GM19467 (cell line): ENCODE data around the gene TLE2.
"Not testable (repeated sequence)": the region's sequence is repeated elsewhere in the genome, so short reads cannot be mapped to it uniquely, and the experiment has no call there.

Source experiments
- ATAC-seq: cut with Tn5 transposase; IDR thresholded peaks from one replicate; pipeline ENCODE4 v1.9.1; 2021; ENCODE audit warnings: mild to moderate bottlenecking, moderate library complexity; ENCODE audit not compliant: unreplicated experiment

Gene TLE2

DNA sequence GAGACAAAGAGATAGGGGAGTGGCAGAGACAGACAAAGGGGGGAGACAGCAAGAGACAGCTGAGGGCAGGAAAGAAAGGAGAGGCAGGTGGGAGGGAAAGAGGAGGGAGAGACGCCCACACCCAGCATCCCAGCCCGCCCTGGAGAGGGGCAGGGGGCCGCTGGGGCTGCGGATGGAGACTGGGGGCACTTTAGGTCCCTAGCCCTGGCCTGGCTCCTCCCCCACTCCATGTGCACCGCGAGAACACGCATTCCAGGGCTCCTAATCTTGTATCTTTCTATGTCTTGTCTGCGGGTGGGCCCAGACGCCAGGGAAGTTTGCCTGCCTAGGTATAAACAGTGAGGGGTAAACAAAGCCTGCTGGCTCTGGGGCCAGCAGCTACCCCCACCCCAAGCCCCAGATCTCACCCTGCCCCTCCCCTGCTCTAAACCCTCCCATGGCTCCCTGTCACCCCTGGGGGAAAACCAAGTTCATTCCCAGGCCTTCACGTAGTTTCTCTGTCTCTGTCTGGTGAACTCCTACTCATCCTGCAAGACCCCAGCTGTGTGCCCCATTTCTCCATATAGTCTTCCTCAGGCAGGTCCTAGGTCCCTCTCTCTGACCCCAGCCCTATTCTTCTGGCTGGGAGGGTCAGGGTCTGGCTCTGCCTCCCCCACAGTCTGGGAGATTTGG is 27.5 kb upstream of the TLE2 start:
- ATAC-seq: no peak

DNA sequence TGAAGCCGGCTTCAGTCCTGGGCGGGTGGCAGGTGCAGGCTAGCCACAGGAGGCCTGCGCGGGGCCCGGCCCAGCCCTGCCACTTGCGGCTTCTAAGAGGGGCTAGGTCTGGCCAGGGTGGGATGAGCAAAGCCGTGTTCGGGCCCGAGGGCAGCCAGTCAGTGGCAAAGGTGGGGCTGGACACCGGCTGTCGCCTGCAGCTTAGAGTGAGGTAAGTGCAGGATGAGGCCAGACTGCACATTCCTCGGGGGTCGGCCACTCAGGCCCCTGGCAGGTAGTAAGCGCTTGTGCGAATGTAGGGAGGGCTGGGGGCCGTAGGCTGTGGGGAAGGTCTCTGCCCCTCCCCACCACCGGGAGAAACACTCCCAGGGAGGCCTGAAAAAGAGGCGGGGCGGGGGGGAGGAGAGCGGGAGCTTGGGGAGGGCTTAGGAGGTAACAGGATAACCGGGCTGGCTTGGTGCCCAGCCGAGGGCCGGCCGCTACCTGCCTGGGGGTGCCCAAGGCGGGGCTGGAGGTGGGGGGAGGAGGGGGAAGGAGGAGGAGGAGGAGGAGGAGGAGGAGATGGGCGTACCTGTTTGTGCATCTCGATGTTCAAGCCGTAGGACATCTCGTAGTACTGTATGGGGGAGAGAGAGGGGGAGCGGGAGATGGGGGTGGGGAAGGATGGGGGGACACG is 26.8 kb upstream of the TLE2 start:
- no peak for ATAC-seq

DNA sequence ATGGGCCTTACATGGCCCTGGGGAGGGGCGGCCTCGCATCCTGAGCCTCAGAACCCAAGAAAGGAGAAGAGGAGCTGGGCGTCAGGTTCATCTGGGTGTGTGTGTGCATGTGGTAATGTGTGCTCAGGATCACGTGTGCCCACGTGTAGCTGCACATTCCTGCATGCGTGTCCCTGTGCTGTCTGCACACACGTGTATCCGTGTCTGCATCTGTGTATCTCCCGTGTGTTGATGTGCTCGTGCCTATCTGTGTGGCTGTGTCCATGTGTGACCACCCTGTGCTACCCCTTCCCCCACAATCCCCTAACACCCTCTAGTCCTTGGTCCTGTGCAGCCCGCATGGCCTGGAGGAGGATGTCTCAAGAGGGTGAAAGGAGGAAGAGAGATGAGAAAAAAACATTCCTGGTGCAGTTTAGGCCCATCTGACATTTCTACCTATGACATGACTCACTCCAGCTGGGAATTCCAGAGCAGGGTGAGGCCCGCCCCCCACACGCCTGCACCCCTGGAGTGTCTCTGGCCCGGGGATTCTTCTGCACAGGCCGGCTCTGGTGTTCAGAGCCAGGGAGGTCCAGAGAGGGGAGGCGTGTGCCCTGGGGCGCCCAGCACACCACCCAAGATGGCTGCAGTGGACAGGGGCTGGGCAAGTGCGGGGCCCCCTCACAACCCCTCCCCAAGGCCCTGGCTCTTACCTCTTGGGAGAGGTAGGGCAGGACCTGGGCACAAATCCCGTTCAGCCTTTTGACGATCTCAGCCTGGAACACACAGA is 26.1 kb upstream of the TLE2 start:
- no peak for ATAC-seq

DNA sequence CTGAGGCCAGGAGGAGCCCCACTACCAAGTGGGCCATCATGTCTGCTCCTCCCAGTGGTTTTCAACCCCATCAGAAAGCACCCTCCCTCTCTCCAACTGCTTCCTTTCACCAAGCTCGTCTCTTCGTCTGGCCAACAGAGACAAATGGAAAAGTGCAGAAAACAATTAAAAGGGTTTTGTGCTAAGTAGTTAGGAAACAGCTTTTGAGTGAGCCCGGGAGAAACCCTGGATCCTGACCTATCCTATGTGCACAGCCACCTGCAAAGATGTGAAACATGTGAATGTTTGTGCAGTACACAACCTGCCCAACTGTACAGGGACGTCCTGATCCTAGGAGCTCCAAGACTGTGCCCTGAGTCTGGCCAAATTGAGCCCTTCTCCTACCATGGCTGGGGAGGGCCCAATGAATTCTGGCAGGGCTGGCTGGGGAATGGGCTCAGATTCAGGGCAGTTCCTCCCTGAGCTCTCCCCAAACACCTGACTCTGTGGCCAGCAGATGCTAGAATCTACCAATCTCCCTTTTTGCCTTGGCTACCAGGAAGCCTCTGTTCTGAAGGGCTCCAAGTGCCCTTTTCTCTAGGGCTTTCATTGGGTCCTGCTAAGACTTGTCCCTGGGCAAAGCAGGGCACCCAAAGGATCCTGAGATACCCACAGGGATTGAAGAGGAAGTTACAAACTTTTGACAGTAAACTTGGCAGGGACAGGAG is 25.3 kb upstream of the TLE2 start:
- no peak for ATAC-seq

DNA sequence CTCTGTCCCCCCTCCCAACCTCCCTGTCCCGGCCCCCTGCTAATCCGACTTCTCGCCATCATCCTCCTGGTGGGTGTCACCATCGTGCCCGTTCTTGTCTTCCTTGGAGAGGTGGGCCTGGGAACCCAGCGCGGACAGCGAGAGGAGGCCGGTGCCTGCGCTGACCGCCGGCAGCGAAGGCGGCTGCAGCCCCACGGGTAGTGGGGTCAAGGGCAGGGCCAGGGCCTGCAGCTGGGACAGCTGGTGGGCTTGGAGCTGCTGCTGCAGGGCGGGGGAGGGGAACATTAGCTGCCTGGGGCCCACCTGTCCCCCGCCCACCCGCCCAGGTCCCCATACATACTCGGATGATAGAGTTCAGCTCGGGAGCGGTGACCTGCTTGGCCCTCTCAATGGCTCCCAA is 24.7 kb upstream of the TLE2 start:
- no peak for ATAC-seq

DNA sequence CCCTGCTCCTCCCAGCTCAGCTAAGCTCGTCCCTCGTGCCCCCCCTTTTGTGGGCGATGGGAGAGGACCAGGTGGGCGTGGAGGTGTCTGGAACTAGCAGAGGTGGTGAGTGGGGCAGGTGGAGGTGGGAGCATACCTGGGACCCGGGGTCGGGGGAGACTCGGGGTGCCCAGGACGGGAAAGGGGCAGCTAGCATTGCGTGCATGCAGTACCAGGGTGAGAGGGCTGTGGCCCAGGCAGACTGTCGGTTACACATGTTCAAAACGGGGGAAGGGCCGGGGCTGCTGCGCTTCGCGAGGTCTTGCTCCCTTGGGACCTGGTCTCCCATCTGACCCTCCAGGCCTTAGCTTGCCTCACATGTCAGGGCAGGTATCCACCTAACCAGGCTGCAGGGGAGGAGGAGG is 24.1 kb upstream of the TLE2 start:
- ATAC-seq: no peak

DNA sequence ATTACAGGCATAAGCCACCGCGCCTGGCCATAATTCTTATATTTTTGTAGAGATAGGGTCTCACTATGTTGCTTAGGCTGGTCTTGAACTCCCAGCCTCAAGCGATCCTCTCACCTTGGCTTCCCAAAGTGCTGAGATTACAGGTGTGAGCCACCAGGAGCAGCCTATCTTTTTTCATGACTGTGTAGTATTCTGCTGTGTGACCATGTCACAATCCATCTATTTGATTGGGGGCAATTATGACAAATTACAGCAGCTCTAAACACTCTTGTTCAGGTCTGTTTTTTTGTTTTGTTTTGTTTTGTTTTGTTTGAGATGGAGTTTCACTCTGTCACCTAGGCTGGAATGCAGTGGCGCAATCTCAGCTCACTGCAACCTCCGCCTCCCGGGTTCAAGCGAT is 20.9 kb upstream of the TLE2 start:
- not testable (repeated sequence) for ATAC-seq

DNA sequence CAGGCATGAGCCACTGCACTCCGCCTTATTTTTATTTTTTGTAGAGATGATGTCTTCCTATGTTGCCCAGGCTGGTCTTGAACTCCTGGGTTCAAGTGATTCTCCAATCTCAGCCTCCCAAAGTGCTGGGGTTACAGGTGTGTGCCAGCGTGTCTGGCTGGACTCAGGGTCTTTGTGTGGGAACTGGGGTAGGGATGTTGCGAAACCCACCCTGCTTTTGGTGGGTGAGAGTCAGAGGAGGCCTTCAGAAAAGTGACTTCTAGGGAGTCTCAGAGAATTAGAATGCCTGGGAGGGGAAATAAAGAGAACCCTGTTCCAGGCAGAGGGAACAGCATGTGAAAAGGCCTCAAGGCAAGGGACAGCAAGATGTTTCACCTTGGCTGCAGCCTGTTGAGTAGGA is 20.0 kb upstream of the TLE2 start:
- no peak for ATAC-seq

DNA sequence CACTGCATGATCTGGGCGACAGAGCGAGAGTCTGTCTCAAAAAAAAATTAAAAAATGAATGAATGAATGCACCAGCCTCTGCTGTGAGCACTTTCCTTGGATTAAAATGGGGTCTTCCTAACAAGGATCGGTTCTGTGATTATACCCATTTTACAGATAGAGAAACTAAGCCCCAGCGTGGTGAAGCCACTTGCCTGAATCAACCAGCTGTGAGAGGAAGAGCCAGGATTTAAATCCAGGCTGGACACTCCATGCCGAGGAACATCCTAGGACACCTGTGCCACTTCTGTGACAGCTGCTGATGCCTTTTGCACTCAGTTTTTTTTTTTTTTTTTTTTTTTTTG is 19.1 kb upstream of the TLE2 start:
- ATAC-seq: no peak

DNA sequence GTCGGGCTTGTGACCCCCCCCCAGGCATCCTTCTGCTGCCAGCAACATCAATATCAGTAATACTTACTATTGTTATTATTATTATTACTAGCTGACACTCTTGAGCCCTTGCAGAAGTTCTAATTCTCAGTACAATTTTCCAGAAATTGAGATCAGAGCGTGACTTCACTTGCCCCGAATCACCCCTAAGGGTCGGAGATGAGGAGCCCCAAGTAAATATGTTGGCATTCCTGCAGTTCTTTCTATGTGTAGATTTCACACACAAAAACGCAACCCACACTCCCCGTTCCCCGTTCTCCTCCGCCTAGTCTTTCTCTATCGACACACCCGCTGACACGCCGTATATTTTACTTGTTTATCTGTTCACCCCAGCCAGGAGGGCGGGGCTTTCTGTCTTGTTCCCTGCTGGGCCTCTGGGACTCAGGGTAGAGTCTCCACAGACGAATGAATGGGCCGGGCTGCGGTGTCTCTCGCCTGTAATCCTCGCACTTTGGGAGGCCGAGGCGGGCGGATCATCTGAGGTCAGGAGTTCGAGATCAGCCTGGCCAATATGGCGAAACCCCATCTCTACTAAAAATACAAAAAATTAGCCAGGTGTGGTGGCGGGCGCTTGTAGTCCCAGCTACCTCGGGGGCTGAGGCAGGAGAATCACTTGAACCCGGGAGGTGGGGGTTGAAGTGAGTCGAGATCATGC is 18.6 kb upstream of the TLE2 start:
- ATAC-seq: no peak

DNA sequence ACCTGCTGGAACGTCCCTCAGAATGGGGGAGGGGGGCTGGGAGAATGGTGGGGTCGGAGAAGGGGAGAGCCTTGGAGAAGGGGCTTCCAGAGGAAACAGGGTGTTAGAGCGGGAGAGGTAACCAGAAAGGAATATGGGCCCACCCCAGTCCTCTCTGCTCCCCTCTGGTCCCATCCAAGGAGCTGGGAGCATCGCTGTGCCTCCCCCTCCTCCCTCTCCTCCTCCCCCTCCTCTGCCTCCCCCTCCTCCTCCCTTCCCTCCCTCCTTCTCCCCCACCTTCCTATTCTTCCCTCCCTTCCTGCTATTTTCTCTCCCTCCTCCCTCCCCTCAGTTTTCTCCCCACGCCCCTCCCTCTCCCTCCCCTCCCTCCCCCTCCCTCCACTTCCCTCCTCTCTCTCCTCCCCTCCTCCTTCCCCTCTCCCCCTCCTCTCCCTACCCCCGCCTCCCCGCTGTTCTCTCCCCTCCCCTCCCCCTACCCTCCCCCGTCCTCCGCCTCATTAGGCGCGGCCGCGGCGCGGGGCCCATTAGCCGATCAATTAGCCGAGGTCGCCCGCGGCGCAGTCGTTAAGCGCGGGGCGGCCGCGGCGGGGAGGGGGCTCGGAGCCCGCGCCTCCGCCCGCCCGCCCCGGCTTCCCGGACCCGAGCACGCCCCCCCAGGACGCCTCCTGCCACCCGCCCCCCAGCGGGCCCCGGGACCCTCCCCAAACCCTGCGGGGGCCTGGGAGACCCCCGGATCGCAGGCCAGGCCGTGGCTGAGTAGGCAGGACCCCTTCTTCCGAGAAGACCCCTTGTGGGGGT is 17.8 kb upstream of the TLE2 start:
- ATAC-seq: no peak

DNA sequence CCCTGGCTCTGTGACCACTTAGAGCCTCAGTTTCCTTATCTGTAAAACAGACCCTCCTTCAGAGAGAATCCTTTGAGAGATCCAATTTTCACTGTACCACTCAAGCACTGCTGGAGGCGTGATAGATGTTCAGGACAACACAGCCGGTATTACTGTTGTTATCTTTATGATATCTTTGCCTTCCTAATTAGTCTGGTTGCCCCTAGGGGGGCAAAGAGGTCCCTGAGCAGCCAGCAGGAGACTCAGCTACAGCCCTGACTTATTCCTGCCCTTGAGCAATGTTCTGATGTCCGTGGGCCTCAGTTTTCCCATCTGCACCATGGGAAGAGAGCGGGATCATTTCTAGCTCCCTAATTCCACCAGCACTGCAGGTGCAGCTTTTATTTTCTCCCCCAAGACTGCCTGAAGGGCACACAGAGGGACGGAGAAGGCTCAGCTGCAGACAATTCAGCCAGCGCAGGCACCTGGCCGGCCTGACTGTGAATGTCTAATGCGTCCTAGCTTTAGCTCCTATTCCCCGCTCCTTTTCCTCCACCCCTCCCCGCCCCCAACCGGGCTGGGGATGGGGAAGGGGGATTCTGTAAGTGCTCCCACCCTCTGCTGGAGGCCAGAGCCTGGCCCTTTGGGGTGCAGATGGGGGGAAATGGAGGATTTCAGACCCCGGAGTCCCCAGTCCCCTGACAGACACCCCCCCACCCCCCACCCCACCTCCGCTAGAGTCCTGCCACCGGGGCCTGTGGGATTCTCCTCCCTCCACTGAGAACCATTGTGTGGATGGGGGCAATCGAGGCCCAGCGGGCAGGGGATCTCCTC is 17.0 kb upstream of the TLE2 start:
- ATAC-seq: no peak

DNA sequence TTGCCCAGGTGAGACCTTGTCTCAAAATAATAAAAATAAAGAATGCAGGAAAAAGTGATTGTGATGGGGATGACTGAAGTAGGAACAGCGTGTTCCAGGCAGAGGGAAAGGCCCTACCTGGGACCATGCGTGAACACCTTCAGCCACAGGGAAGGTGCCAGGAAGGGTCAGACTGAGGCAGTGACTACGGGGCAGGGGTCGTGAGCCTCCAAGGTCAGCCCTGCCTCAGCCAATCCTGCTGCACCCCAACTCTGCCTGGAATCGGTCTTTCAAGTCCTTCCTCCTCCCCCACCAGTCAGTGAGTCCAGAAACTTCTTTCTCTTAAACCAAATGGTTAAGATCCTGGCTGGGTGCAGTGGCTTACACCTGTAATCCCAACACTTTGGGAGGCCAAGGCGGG is 16.1 kb upstream of the TLE2 start:
- no peak for ATAC-seq

DNA sequence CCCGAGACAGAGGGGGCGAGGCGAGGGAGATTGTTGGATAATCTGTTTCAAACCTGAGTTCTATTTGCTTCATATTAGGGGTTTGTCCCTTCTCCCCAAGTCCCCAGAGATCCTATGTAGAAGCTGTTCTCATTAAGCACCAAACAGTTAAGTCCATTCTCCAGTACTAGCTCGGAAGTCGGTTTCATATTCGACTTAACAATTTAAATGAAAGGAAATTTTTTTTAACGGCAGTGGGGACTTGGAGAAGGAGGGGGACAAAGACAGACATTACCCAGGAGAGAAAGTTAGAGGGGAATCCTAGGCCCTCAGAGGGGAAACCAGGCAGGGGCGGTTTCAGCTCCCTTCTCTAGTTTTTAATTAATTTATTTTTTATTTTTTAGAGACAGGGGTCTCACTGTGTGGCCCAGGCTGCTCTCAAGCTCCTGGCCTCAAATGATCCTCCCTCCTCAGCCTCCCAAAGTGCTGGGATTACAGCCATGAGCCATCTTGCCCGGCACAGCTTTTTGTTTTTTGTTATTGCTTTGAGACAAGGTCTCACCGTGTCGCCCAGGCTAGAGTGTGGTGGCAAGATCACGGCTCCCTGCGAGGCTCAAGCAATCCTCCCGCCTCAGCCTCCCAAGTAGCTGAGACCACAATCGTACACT is 13.7 kb upstream of the TLE2 start:
- ATAC-seq: no peak

DNA sequence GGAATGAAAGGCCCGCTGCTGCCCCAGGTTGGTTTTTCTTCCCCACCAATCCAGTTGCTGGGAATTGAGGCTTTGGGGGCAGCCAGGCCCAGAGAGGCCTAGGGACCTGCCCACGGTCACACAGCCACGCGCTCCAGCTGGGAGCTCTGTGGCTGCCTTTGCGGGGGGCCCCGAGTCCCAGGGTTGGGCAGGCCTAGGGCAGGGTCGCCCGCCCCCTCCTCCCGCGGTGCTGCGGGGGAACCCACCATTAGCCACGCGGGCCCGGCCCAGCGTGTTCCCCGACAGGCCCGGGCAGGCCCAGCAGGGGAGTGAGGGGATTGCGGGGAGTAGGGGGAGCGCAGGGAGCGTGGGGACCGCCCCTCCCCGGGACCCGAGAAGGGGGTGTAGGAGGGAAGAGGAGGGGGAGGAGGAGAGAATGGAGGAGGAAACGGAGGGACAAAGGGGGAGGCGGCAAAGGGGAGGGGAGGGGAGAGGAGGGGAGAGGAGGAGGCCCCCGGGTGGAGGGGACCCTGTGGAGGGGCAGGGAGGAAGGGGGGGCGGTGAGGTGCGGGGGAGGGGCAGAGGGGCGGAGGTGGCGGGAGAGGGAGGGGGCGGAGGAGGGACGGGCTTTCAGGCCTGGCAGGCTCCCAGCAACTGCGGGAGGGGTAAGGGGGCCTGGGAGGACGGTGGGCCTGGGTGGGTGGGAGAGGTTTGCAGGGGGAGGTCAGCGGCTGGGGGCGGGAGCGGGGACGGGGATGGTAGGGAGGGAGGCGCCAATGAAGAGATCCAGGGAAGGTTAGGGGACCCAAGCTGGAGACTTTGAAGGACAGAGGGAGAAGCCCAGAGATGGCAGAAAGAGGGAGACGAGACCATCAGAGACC is 12.9 kb upstream of the TLE2 start:
- ATAC-seq: no peak

DNA sequence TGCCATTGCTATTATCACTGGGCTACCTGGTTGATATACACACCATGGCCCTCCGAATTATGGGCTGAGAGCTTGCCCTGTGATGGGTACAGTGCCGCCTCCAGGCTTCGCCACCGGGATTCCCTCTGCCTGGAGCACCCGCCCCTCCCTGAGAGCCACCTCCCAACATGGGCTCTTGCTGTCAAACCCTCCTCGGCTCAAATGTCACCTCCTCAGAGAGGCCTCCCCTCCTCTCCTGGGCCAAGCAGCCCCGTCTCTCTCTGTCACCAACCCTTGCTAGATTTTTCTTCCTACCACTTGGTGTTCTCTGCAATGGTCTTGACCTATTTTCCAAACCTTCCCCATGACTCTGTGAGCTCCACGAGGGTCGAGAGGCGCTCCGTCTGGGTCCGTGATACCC is 12.2 kb upstream of the TLE2 start:
- ATAC-seq: no peak

DNA sequence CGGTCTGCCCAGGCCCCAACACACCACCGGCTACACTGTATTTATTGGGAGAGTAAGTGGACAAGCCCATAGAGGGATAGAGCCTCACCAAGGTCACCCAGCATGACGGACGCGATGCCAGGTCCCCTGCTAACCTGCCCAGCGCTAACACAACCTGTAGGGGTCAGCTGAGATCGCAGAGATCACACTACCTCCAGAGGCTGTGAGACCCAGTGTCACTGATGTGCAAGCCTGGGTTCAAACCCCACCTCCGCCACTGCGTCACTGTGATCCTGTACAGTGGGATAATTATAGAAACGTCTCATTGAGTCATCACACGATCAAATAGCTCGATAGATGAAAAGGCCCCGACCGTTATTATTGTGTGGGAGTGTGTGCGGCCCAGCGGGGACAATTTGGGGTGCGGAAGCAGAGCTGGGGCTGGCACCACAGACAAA is 10.6 kb upstream of the TLE2 start:
- no peak for ATAC-seq

DNA sequence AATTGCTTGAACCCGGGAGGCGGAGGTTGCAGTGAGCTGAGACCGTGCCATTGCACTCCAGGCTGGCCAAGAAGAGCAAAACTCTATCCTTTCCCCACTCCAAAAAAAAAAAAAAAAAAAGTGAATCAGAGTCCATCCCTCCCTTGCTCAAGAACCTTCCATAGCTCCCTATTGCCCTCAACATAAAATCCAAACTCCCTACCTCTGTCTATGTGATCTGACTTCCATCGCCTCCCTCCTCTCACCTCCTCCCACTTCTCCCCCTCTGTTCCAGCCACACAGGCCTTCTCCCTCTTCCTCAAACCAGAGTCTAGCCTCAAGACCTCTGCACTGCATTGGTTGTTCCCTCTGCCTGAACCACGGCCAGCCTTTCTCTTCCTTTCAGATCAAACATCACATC is 10.0 kb upstream of the TLE2 start:
- no peak for ATAC-seq
